Fibroblast of lung (primary cell): ENCODE data around the gene FBXO17. TPM values are rescaled to one million over a fixed set of nuclear protein-coding genes. Genes with fewer than 3 reads are reported as not detected.

ENCODE experiments used
- DNase-seq, 2 donors: peaks; one replicate each; pipeline versions ENCODE4 v3.0.0 to v3.0.0-alpha.2; 2010; ENCODE audit warnings: low read depth in 2 of 2
- H2AFZ ChIP-seq: 2 replicates; pipeline ENCODE4 v1.5.1; 2012; ENCODE audit warnings: low read length, control low read depth, inconsistent platforms
- H3K27ac ChIP-seq: 2 replicates; pipeline ENCODE4 v1.5.1; 2011; ENCODE audit warnings: low read length, control low read depth; ENCODE audit not compliant: insufficient read depth
- H3K27me3 ChIP-seq: 2 replicates; pipeline ENCODE4 v1.5.1; 2011; ENCODE audit warnings: mild to moderate bottlenecking, low read length; ENCODE audit not compliant: control insufficient read depth, insufficient read depth
- H3K36me3 ChIP-seq: 2 replicates; pipeline ENCODE4 v1.5.1; 2011; ENCODE audit warnings: low read length; ENCODE audit not compliant: control insufficient read depth, insufficient read depth
- H3K4me1 ChIP-seq: 2 replicates; pipeline ENCODE4 v1.5.1; 2011; ENCODE audit warnings: low read length; ENCODE audit not compliant: control insufficient read depth, insufficient read depth; ENCODE audit errors: extremely low read depth
- H3K4me2 ChIP-seq: 2 replicates; pipeline ENCODE4 v1.5.1; 2011; ENCODE audit warnings: low read length, control low read depth; ENCODE audit not compliant: insufficient read depth; ENCODE audit errors: extremely low read depth
- H3K4me3 ChIP-seq, 4 experiments: fragments of 200-600 bp in 1 of 4; sonication (generic) in 1 of 4; replicated peaks in 1 of 4; 2 replicates each; pipeline ENCODE4 v1.5.1; 2011 to 2016; ENCODE audit warnings: low read length in 4 of 4, low read depth in 3 of 4, mild to moderate bottlenecking in 3 of 4, control low read depth in 2 of 4, inconsistent platforms in 1 of 4, mixed read lengths in 1 of 4; ENCODE audit not compliant: insufficient read depth in 1 of 4; ENCODE audit errors: control extremely low read depth in 1 of 4
- H3K79me2 ChIP-seq: 2 replicates; pipeline ENCODE4 v1.5.1; 2012; ENCODE audit warnings: mild to moderate bottlenecking, low read length, inconsistent platforms; ENCODE audit not compliant: control insufficient read depth, insufficient read depth
- H3K9ac ChIP-seq: 2 replicates; pipeline ENCODE4 v1.5.1; 2011; ENCODE audit warnings: mild to moderate bottlenecking, low read length, control low read depth; ENCODE audit not compliant: insufficient read depth
- H3K9me3 ChIP-seq: 2 replicates; pipeline ENCODE4 v1.5.1; 2012; ENCODE audit warnings: low read depth, low read length; ENCODE audit not compliant: control insufficient read depth, insufficient read depth
- H4K20me1 ChIP-seq: 2 replicates; pipeline ENCODE4 v1.5.1; 2011; ENCODE audit warnings: low read length; ENCODE audit not compliant: control insufficient read depth, insufficient read depth; ENCODE audit errors: extremely low read depth
- EZH2 ChIP-seq: IDR thresholded peaks from 2 replicates; pipeline ENCODE4 v1.5.1; 2012; ENCODE audit warnings: low read length, control low read depth, mild to moderate bottlenecking; ENCODE audit errors: missing control alignments
- polyA plus RNA-seq, 2 donors: library from polyadenylated mRNA; depleted of rRNA in 1 of 2; stranded (reverse) in 1 of 2; unstranded in 1 of 2; fragments of >200 nt; gene quantifications; 2 replicates each; pipeline ENCODE4 v1.2.1, GENCODE V29; 2011 to 2012; ENCODE audit warnings: missing spikeins in 1 of 2
- total RNA-seq: library from RNA; depleted of rRNA; stranded (reverse); fragments of >200 nt; gene quantifications from 2 replicates; pipeline ENCODE4 v1.2.1, GENCODE V29; 2014
- TF ChIP-seq, protein P1 (sequence below), 2 donors: IDR thresholded peaks in 1 of 2; conservative IDR thresholded peaks in 1 of 2; 1 replicate in 1 of 2; 2 replicates in 1 of 2; pipeline ENCODE4 v1.5.1; 2011 to 2012; ENCODE audit warnings: low read length in 2 of 2, control low read depth in 1 of 2, inconsistent platforms in 1 of 2, low read depth in 1 of 2, mild to moderate bottlenecking in 1 of 2

FBXO17 gene
- total and polyA plus RNA-seq, 2 donors (not counting 1 experiment from before 2014, with no cell fraction given): 10.2 to 25.8 TPM

DNA sequence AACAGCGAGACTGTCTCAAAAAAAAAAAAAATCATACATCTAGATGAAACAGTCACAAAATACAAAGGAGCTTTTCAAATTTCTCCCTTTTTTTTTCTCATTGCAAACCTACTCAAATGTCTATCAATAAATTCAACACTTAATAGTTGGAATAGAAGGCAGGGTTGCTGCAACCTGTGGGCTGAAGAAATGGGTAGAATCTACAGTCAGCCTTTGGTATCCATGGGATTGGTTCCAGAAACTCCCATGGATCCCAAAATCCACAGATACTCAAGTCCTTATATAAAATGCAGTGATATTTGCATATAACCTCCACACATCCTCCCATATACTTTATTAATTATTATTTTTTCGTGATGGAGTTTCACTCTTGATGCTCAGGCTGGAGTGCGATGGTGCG lies 42.1 kb upstream of the FBXO17 start:
- no peaks in the 10 kb centered on the region for H3K36me3 ChIP-seq
- H3K79me2 ChIP-seq: no peaks in the 10 kb centered on the region
- no peaks in the 10 kb centered on the region for H3K9me3 ChIP-seq
- H3K27me3 ChIP-seq: no peaks in the 10 kb centered on the region
- no peak for DNase-seq
- no peak overlapping the region for H3K4me3 ChIP-seq
- no peaks in the 10 kb centered on the region for H3K4me1 ChIP-seq
- no peak overlapping the region for H3K4me2 ChIP-seq
- no peak overlapping the region for H3K27ac ChIP-seq
- H3K9ac ChIP-seq: no peak overlapping the region
- TF ChIP-seq, protein P1, sequence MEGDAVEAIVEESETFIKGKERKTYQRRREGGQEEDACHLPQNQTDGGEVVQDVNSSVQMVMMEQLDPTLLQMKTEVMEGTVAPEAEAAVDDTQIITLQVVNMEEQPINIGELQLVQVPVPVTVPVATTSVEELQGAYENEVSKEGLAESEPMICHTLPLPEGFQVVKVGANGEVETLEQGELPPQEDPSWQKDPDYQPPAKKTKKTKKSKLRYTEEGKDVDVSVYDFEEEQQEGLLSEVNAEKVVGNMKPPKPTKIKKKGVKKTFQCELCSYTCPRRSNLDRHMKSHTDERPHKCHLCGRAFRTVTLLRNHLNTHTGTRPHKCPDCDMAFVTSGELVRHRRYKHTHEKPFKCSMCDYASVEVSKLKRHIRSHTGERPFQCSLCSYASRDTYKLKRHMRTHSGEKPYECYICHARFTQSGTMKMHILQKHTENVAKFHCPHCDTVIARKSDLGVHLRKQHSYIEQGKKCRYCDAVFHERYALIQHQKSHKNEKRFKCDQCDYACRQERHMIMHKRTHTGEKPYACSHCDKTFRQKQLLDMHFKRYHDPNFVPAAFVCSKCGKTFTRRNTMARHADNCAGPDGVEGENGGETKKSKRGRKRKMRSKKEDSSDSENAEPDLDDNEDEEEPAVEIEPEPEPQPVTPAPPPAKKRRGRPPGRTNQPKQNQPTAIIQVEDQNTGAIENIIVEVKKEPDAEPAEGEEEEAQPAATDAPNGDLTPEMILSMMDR (conservative IDR thresholded peaks at IDR 0.05 in 1 of 2, IDR thresholded peaks at IDR 0.05 in 1 of 2; ENCODE audit: low read depth in 1 of 2, low read length in 2 of 2): no peak
- no peak for TF ChIP-seq EZH2
- no peak overlapping the region for H2AFZ ChIP-seq
- H4K20me1 ChIP-seq: no peaks in the 10 kb centered on the region

DNA sequence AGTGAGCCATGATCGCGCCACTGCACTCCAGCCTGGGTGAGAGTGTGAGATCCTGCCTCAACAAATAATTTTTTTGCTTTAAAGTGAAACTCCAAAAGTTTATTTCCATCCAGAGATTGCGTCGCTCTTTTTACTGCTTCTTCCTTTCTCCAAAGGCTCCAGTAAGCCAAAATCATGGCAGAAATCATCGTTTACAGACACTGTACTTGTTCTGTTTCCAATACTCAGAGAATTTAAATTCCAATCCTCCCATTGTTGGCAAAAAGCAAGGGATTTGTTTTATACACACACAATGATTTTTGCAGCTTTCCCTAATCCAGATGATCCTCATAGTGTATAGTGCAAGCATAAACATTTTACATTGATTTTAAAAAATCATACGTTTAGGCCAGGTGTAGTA lies 41.5 kb upstream of the FBXO17 start:
- H3K9me3 ChIP-seq: no peaks in the 10 kb centered on the region

DNA sequence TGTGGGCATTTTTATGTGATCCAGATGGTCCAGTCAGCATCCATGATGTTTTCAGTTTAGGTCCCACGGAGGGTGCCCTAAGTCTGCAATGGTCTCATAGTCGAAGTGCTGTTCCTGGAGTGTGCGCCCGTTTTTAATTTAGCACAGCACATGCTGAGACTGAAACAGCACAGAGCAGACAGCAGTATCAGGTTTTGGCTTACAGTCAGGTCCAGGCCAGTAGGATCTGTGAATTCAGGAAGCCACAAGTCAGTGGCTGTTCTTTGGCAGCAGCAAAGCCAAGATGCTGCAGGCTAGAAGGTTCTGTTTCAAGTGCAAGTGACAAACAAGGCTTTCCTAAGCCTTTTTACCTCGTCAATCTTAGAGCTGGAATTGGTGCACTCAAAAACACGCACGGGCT lies 38.5 kb upstream of the FBXO17 start:
- TF ChIP-seq, protein P1 (conservative IDR thresholded peaks at IDR 0.05 in 1 of 2, IDR thresholded peaks at IDR 0.05 in 1 of 2; ENCODE audit: low read depth in 1 of 2, low read length in 2 of 2): no peak
- TF ChIP-seq EZH2: no peak
- H2AFZ ChIP-seq: no peak overlapping the region
- H3K27ac ChIP-seq: no peak overlapping the region
- no peaks in the 10 kb centered on the region for H3K4me1 ChIP-seq
- H3K9me3 ChIP-seq: no peaks in the 10 kb centered on the region
- H3K4me3 ChIP-seq: no peak overlapping the region
- H3K4me2 ChIP-seq: no peak overlapping the region
- no peak overlapping the region for H3K9ac ChIP-seq
- no peak for DNase-seq
- no peaks in the 10 kb centered on the region for H4K20me1 ChIP-seq
- H3K27me3 ChIP-seq: no peaks in the 10 kb centered on the region
- no peaks in the 10 kb centered on the region for H3K36me3 ChIP-seq
- H3K79me2 ChIP-seq: no peaks in the 10 kb centered on the region

More for the DNA sequence above, 41.5 kb upstream of the FBXO17 start:
- Histone ChIP-seq H3K9ac (no peak overlapping the region), H3K36me3 (no peaks in the 10 kb centered on the region), H3K4me2 (no peak overlapping the region), H3K27me3 (no peaks in the 10 kb centered on the region), H2AFZ (no peak overlapping the region), H4K20me1 (no peaks in the 10 kb centered on the region), H3K27ac (no peak overlapping the region), H3K4me3 (no peak overlapping the region), H3K79me2 (no peaks in the 10 kb centered on the region), H3K4me1 (no peaks in the 10 kb centered on the region)
- no peak for DNase-seq
- no peak for TF ChIP-seq EZH2
- TF ChIP-seq, protein P1 (conservative IDR thresholded peaks at IDR 0.05 in 1 of 2, IDR thresholded peaks at IDR 0.05 in 1 of 2; ENCODE audit: low read depth in 1 of 2, low read length in 2 of 2): no peak
